ENCODE results near the gene CRAMP1.

DNA sequence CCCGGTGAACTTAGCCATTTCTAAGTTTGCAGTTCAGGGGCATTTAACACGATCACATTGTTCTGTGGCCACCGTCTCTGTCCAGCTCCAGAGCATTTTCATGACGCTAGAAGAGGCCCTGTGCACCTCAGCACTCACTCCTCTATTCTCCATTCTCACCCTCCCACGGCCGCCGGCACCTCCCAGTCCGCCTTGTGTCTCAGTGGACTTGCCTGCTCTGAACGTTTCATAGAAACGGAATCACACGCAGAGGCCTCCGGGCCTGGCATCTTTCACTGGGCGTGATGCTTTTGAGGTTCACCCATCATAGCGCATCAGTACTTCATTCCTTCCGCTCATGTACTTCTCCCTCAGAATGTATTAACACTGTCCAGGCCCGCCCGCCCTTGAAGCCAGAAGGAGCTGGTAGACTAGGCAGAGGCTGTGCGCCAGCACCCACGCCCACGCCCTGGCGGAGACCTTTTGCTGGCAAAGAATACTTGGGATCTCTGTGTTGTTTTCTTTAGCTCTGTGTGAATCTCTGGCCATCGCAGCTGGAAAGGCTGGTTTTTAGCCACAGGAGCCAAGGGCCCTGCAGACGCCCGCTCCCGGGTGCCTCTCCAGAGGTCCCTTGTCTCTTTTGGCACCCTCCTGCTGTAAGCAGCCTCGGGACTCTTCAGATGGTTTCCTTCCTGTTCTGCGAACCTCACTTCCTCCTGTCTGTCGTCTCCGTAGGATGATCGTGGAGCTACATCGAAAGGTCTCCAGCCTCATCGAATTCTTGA, 42.5 kb downstream of the CRAMP1 start:
- TF ChIP-seq MXI1 (IDR thresholded peaks at IDR 0.05; ENCODE audit: low read depth, low read length), result no peak
- TF ChIP-seq, protein P1, sequence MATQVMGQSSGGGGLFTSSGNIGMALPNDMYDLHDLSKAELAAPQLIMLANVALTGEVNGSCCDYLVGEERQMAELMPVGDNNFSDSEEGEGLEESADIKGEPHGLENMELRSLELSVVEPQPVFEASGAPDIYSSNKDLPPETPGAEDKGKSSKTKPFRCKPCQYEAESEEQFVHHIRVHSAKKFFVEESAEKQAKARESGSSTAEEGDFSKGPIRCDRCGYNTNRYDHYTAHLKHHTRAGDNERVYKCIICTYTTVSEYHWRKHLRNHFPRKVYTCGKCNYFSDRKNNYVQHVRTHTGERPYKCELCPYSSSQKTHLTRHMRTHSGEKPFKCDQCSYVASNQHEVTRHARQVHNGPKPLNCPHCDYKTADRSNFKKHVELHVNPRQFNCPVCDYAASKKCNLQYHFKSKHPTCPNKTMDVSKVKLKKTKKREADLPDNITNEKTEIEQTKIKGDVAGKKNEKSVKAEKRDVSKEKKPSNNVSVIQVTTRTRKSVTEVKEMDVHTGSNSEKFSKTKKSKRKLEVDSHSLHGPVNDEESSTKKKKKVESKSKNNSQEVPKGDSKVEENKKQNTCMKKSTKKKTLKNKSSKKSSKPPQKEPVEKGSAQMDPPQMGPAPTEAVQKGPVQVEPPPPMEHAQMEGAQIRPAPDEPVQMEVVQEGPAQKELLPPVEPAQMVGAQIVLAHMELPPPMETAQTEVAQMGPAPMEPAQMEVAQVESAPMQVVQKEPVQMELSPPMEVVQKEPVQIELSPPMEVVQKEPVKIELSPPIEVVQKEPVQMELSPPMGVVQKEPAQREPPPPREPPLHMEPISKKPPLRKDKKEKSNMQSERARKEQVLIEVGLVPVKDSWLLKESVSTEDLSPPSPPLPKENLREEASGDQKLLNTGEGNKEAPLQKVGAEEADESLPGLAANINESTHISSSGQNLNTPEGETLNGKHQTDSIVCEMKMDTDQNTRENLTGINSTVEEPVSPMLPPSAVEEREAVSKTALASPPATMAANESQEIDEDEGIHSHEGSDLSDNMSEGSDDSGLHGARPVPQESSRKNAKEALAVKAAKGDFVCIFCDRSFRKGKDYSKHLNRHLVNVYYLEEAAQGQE (IDR thresholded peaks at IDR 0.05; ENCODE audit: low read depth, low read length), result no peak
- TF ChIP-seq SIN3A (IDR thresholded peaks at IDR 0.05; ENCODE audit: borderline replicate concordance, low read depth, low read length), result no peak

All from SK-N-SH (cell line).